Erythroblast (primary cell): ENCODE measurements around the gene AUTS2.

Experiments
- GATA1 ChIP-seq: IDR thresholded peaks from 2 replicates; pipeline ENCODE4 v1.6.1; 2011; ENCODE audit warnings: low read depth, mild to moderate bottlenecking, control low read depth, low read length, moderate library complexity
- POLR2A ChIP-seq: IDR thresholded peaks from 2 replicates; pipeline ENCODE4 v1.6.1; 2011; ENCODE audit warnings: mild to moderate bottlenecking, low read length

DNA sequence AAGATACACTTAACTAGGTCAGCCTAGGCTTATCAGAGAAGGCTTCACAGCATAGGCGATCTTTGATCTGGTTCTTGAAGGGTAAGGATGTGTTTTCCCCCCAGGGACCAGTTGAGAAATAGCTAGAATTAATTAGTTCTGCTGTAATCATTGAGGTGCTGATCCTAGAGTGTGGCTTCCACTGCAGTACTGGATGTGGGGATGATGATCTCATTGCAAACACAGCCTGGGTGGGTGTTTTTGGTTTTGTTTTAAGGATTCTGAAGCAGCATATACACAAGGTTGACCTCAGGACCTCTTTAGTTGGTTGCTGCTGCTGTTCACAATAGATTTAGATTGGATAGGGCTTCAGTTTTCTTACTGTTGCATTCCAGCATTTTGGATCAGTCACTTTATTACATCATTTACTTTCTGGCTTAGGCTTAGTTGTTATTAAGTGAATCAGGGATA lies 159.7 kb downstream of the AUTS2 start:
- TF ChIP-seq POLR2A (no peak), GATA1 (no peak)
